ENCODE results near the gene PCK1.

- TF ChIP-seq CTCF (conservative IDR thresholded peaks at IDR 0.05; ENCODE audit: low read depth, low read length) (no peak), EZH2 (IDR thresholded peaks at IDR 0.05; ENCODE audit: low read length, unreplicated experiment) (no peak), EZH2phosphoT487 (IDR thresholded peaks at IDR 0.05; ENCODE audit: borderline replicate concordance, low read length) (no peak)
Observed at GRCh38 chr20:57609086-57609841, 48.4 kb downstream of the PCK1 start.
